ENCODE results near the gene HPCAL4. TPM values are rescaled to one million over a fixed set of nuclear protein-coding genes. Genes with fewer than 3 reads are reported as not detected.
A peak's percentile ranks its signal among the peaks of the same experiment; 100 is the strongest.

Gene HPCAL4
- total and polyA plus RNA-seq, 9 of the 15 experiments (the other 6 are each of a cell fraction or from before 2014, with no cell fraction given), result 0.01 to 0.04 (median 0.04) TPM; not detected in 4

DNA sequence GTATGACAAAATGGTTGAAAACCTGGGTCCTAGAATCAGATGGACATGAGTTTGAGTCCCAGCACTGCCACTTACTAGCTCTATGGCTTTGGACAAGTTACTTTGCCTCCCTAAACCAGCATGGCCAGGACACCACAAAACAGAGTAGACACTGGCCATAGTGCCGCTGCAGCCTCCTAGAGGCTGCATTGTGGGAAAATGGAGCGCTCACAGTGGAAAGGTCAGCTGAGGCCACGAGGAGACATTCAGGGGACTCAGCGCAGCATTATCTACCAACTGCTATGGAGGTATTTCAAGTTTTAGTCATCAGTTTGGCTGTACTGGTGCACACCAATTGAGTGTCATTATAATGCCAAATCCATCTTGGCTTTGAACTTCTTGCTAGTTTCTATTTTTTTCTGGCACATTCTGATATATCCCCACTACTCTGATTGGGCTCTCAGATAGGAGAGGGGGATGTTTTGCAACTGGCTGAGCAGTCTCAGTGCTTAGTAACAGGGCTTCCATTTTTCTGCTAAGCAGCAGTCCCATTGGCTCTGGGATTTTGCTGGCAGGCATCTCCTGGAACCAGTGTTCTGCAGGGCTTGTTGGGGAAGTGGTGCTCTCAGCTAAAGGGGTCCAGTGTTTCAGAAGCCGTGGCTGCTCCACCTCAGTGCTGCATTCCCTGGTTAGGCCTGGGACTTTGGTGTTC is 35.5 kb downstream of the HPCAL4 start (continued):
- TF ChIP-seq ZNF121 (CRISPR knock-in tag; conservative IDR thresholded peaks at IDR 0.05) (no peak), TGIF2 (CRISPR knock-in tag; IDR thresholded peaks at IDR 0.05) (no peak), TAF7 (tag; IDR thresholded peaks at IDR 0.05) (no peak), KDM5B (IDR thresholded peaks at IDR 0.05; ENCODE audit: insufficient replicate concordance, low read depth, low read length) (no peak), OTX1 (CRISPR knock-in tag; IDR thresholded peaks at IDR 0.05) (no peak), KDM4B (IDR thresholded peaks at IDR 0.05; ENCODE audit: borderline replicate concordance in 2 of 2, low read depth in 1 of 2) (no peak), FOSL1 (tag; conservative IDR thresholded peaks at IDR 0.05) (0 out of 2 replicates have a peak, but pooled peaks have one; percentile 33), ZNF445 (CRISPR knock-in tag; IDR thresholded peaks at IDR 0.05; ENCODE audit: low read depth) (no peak), RCOR1 (IDR thresholded peaks at IDR 0.05; ENCODE audit: borderline replicate concordance in 1 of 2, low read depth in 2 of 2, low read length in 2 of 2) (0 out of 4 replicates have a peak, but pooled peaks of 1 of the 2 experiments have one; percentile 18), POLR2AphosphoS5 (IDR thresholded peaks at IDR 0.05; ENCODE audit: control insufficient read depth, insufficient read depth, low read depth, low read length) (no peak), HEY1 (CRISPR knock-in tag; IDR thresholded peaks at IDR 0.05; ENCODE audit: borderline replicate concordance) (no peak), BACH1 (tag; IDR thresholded peaks at IDR 0.05) (peak; percentile 31; the same call in 1 of the 2 replicates), ZC3H4 (CRISPR knock-in tag; IDR thresholded peaks at IDR 0.05; ENCODE audit: borderline replicate concordance) (no peak), ZNF695 (CRISPR knock-in tag; IDR thresholded peaks at IDR 0.05) (no peak), ZNF316 (IDR thresholded peaks at IDR 0.05) (no peak), ZBTB17 (CRISPR knock-in tag; IDR thresholded peaks at IDR 0.05) (no peak), NR2C2 (CRISPR knock-in tag; IDR thresholded peaks at IDR 0.05) (no peak), NR2C2 (tag; IDR thresholded peaks at IDR 0.05) (peak; percentile 67), SRSF1 (IDR thresholded peaks at IDR 0.05; ENCODE audit: low read depth, low read length) (no peak), TEAD2 (tag; IDR thresholded peaks at IDR 0.05) (0 out of 2 replicates have a peak, but pooled peaks have one; percentile 1), TEAD4 (IDR thresholded peaks at IDR 0.05; ENCODE audit: low read length) (no peak), TEAD4 (CRISPR knock-in tag; IDR thresholded peaks at IDR 0.05; ENCODE audit: borderline replicate concordance) (no peak)
- TF ChIP-seq, protein P1, sequence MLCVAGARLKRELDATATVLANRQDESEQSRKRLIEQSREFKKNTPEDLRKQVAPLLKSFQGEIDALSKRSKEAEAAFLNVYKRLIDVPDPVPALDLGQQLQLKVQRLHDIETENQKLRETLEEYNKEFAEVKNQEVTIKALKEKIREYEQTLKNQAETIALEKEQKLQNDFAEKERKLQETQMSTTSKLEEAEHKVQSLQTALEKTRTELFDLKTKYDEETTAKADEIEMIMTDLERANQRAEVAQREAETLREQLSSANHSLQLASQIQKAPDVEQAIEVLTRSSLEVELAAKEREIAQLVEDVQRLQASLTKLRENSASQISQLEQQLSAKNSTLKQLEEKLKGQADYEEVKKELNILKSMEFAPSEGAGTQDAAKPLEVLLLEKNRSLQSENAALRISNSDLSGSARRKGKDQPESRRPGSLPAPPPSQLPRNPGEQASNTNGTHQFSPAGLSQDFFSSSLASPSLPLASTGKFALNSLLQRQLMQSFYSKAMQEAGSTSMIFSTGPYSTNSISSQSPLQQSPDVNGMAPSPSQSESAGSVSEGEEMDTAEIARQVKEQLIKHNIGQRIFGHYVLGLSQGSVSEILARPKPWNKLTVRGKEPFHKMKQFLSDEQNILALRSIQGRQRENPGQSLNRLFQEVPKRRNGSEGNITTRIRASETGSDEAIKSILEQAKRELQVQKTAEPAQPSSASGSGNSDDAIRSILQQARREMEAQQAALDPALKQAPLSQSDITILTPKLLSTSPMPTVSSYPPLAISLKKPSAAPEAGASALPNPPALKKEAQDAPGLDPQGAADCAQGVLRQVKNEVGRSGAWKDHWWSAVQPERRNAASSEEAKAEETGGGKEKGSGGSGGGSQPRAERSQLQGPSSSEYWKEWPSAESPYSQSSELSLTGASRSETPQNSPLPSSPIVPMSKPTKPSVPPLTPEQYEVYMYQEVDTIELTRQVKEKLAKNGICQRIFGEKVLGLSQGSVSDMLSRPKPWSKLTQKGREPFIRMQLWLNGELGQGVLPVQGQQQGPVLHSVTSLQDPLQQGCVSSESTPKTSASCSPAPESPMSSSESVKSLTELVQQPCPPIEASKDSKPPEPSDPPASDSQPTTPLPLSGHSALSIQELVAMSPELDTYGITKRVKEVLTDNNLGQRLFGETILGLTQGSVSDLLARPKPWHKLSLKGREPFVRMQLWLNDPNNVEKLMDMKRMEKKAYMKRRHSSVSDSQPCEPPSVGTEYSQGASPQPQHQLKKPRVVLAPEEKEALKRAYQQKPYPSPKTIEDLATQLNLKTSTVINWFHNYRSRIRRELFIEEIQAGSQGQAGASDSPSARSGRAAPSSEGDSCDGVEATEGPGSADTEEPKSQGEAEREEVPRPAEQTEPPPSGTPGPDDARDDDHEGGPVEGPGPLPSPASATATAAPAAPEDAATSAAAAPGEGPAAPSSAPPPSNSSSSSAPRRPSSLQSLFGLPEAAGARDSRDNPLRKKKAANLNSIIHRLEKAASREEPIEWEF (CRISPR knock-in tag; IDR thresholded peaks at IDR 0.05), result no peak
- TF ChIP-seq, protein P2, sequence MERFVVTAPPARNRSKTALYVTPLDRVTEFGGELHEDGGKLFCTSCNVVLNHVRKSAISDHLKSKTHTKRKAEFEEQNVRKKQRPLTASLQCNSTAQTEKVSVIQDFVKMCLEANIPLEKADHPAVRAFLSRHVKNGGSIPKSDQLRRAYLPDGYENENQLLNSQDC (CRISPR knock-in tag; IDR thresholded peaks at IDR 0.05), result no peak
